Activated gamma-delta T cell treated with Interleukin-2 at 50 U/mL for 16 hours (primary cell): ENCODE data around the gene POLD1.
A peak's percentile ranks its signal among the peaks of the same experiment; 100 is the strongest.

Experiments used
- DNase-seq: peaks from one replicate; pipeline ENCODE4 v3.0.0-alpha.2; 2020

Gene POLD1

GRCh38 chr19:50444059-50444458, 59.9 kb downstream of the POLD1 start:
- DNase-seq = no peak

GRCh38 chr19:50447053-50447452, 62.9 kb downstream of the POLD1 start:
- no peak for DNase-seq

- no peak for DNase-seq
These were observed 63.6 kb downstream of the POLD1 start for GRCh38 chr19:50447750-50448149.

GRCh38 chr19:50449236-50449899, 65.2 kb downstream of the POLD1 start:
- DNase-seq = no peak

- DNase-seq = no peak
These were observed 66.4 kb downstream of the POLD1 start for GRCh38 chr19:50450369-50451222.

- no peak for DNase-seq
These were observed 67.0 kb downstream of the POLD1 start for GRCh38 chr19:50451223-50451534.

- DNase-seq = no peak
These were observed 69.1 kb downstream of the POLD1 start for GRCh38 chr19:50453243-50453642.

- no peak for DNase-seq
These were observed 71.8 kb downstream of the POLD1 start for GRCh38 chr19:50455992-50456391.

GRCh38 chr19:50457300-50457699, 73.2 kb downstream of the POLD1 start:
- no peak for DNase-seq

- DNase-seq = no peak
These were observed 74.4 kb downstream of the POLD1 start for GRCh38 chr19:50458396-50459066.

- DNase-seq = no peak
These were observed 74.9 kb downstream of the POLD1 start for GRCh38 chr19:50459067-50459456.

- no peak for DNase-seq
These were observed 75.5 kb downstream of the POLD1 start for GRCh38 chr19:50459638-50460037.

GRCh38 chr19:50460161-50460765, 76.1 kb downstream of the POLD1 start:
- DNase-seq = no peak

- DNase-seq = peak; percentile 52
These were observed 77.1 kb downstream of the POLD1 start for GRCh38 chr19:50461066-50461875.

GRCh38 chr19:50462970-50463369, 78.8 kb downstream of the POLD1 start:
- DNase-seq = no peak

- no peak for DNase-seq
These were observed 80.2 kb downstream of the POLD1 start for GRCh38 chr19:50464348-50464747.

- DNase-seq = no peak
These were observed 80.9 kb downstream of the POLD1 start for GRCh38 chr19:50465000-50465399.

- no peak for DNase-seq
These were observed 82.0 kb downstream of the POLD1 start for GRCh38 chr19:50465986-50466705.

GRCh38 chr19:50466706-50467039, 82.5 kb downstream of the POLD1 start:
- no peak for DNase-seq

- DNase-seq = no peak
These were observed 83.4 kb downstream of the POLD1 start for GRCh38 chr19:50467566-50467965.
